Activated B cell treated with CpG ODN at 0.5 μM for 24 hours (primary cell): Measurements from ENCODE around the gene IL7R. TPM values are rescaled to one million over a fixed set of nuclear protein-coding genes. Genes with fewer than 3 reads are reported as not detected.
"Not testable (repeated sequence)": the region's sequence is repeated elsewhere in the genome, so short reads cannot be mapped to it uniquely, and the experiment has no call there.

Experiments used
- ATAC-seq: fragments of 200-7000 bp; cut with Tn5 transposase; one replicate; pipeline ENCODE4 v1.10.0; 2021; ENCODE audit warnings: low read depth, mild to moderate bottlenecking, moderate library complexity
- CTCF ChIA-PET: fragments of 350-600 bp; sonication (Branson Sonifier 250); formaldehyde crosslinking; loops from one replicate; lab custom pipeline; 2021; ENCODE audit warnings: antibody characterized with exemption; lab: Charles Lee
- POLR2A ChIA-PET: fragments of 350-600 bp; sonication (Branson Sonifier 250); formaldehyde crosslinking; loops from one replicate; lab custom pipeline; 2021; ENCODE audit warnings: antibody characterized with exemption; lab: Charles Lee
- DNase-seq: peaks from one replicate; pipeline ENCODE4 v3.0.0; 2022
- H3K27ac Mint-ChIP-seq: one replicate; pipeline ENCODE4 v1.8.0; 2020; ENCODE audit warnings: mixed read lengths
- H3K27me3 Mint-ChIP-seq: one replicate; pipeline ENCODE4 v1.8.0; 2021; ENCODE audit warnings: mixed read lengths
- H3K36me3 Mint-ChIP-seq: one replicate; pipeline ENCODE4 v1.8.0; 2021; ENCODE audit warnings: low read depth, mixed read lengths
- H3K4me1 Mint-ChIP-seq: one replicate; pipeline ENCODE4 v1.8.0; 2021; ENCODE audit warnings: mixed read lengths
- H3K4me3 Mint-ChIP-seq: one replicate; pipeline ENCODE4 v1.8.0; 2020; ENCODE audit warnings: mild to moderate bottlenecking, mixed read lengths
- H3K9me3 Mint-ChIP-seq: one replicate; pipeline ENCODE4 v1.8.0; 2020; ENCODE audit warnings: mixed read lengths
- intact Hi-C: fragments of 100-400 bp; cut with micrococcal nuclease; formaldehyde crosslinking; loops from one replicate; pipeline ENCODE4 v1.15.1; 2024
- total RNA-seq: library from RNA; stranded (reverse); gene quantifications from 2 replicates; pipeline ENCODE4 v1.2.3, GENCODE V29; 2022
- TF ChIP-seq, protein P1 (sequence below): fragments of 200-600 bp; IDR thresholded peaks from one replicate; pipeline ENCODE4 v1.8.0; 2022; ENCODE audit warnings: antibody characterized with exemption, mild to moderate bottlenecking

Gene IL7R
- total RNA-seq, 1 donor from 2014 or later: 3.0 TPM

DNA sequence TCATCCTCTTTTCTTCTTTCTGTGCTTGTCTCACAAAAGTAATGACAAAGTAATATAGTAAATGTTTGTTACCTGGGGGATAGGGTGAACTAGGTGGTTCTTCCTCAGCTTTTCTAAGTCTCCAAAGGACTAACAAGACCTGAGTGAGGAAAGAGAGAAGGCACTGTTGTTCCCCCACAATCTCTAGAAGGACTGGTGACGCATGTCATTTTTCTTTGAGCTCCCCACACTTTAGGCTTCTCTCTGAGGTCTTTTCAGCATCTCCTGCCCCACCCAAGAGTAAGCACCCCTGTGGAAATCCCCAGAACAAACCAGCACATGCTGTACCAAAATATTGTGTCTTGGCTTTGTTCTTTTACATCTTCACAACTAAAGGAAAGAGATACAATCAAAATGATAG is 2.4 kb upstream of the IL7R start:
- Mint-ChIP-seq H3K36me3 (no peaks in the 10 kb centered on the region), H3K9me3 (no peaks in the 10 kb centered on the region), H3K27me3 (peaks cover 4% of the 10 kb centered on the region), H3K4me3 (peak overlapping the region; percentile 7), H3K4me1 (peaks cover 34% of the 10 kb centered on the region), H3K27ac (peak overlapping the region; percentile 80)
- intact Hi-C loops: no loop called here
- POLR2A ChIA-PET: no interaction called here
- ATAC-seq (peak; percentile 35), DNase-seq (no peak)
- CTCF ChIA-PET: no interaction called here
- TF ChIP-seq, protein P1, sequence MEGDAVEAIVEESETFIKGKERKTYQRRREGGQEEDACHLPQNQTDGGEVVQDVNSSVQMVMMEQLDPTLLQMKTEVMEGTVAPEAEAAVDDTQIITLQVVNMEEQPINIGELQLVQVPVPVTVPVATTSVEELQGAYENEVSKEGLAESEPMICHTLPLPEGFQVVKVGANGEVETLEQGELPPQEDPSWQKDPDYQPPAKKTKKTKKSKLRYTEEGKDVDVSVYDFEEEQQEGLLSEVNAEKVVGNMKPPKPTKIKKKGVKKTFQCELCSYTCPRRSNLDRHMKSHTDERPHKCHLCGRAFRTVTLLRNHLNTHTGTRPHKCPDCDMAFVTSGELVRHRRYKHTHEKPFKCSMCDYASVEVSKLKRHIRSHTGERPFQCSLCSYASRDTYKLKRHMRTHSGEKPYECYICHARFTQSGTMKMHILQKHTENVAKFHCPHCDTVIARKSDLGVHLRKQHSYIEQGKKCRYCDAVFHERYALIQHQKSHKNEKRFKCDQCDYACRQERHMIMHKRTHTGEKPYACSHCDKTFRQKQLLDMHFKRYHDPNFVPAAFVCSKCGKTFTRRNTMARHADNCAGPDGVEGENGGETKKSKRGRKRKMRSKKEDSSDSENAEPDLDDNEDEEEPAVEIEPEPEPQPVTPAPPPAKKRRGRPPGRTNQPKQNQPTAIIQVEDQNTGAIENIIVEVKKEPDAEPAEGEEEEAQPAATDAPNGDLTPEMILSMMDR: no peak

DNA sequence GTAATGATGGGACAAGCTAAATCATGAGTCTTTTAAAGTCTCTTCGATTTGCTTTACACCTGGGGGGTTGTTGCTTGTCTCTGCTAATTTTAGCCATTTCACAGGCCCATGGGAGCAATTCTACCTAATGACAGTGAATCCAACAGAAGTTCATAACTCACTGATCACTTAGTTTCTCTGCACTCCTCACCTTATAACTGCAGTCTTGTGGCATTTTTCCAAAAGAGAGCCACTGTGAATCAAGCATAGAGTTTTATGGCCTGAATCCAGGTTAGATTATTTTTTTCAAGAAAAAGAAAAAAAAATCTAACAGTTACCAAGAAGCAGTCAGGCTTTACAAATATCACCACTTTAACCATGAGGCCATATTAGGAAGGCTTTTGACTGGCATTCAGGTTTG is 1.5 kb upstream of the IL7R start:
- ChIA-PET POLR2A (no interaction called here), CTCF (no interaction called here)
- Mint-ChIP-seq H3K9me3 (no peaks in the 10 kb centered on the region), H3K4me1 (peaks cover 34% of the 10 kb centered on the region), H3K27me3 (peaks cover 4% of the 10 kb centered on the region), H3K36me3 (no peaks in the 10 kb centered on the region), H3K27ac (no peak overlapping the region), H3K4me3 (no peak overlapping the region)
- TF ChIP-seq, protein P1: no peak
- intact Hi-C loops: no loop called here
- DNase-seq (no peak), ATAC-seq (no peak)

DNA sequence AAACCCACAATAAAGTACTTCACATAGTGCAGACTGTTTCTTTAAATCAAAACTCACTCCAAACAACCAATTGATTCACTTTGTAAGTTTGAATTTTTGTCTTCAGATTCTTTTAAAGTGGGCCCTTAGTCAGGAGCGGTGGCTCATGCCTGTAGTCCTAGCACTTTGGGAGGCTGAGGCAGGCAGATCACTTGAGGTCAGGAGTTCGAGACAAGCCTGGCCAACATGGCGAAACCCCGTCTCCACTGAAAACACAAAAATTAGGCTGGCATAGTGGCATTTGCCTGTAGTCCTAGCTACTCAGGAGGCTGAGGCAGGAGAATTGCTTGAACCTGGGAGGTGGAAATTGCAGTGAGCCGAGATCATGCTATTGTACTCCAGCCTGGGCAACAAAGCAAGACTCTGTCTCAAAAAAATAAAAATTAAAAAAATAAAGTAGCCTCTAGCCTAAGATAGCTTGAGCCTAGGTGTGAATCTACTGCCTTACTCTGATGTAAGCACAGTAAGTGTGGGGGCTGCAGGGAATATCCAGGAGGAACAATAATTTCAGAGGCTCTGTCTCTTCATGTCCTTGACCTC is 416 bp upstream of the IL7R start:
- DNase-seq, H3K4me3 Mint-ChIP-seq, CTCF ChIA-PET, intact Hi-C loops, H3K9me3 Mint-ChIP-seq, H3K27me3 Mint-ChIP-seq, ATAC-seq, POLR2A ChIA-PET, H3K36me3 Mint-ChIP-seq, H3K27ac Mint-ChIP-seq: not testable (repeated sequence)
- H3K4me1 Mint-ChIP-seq: peaks cover 34% of the 10 kb centered on the region

DNA sequence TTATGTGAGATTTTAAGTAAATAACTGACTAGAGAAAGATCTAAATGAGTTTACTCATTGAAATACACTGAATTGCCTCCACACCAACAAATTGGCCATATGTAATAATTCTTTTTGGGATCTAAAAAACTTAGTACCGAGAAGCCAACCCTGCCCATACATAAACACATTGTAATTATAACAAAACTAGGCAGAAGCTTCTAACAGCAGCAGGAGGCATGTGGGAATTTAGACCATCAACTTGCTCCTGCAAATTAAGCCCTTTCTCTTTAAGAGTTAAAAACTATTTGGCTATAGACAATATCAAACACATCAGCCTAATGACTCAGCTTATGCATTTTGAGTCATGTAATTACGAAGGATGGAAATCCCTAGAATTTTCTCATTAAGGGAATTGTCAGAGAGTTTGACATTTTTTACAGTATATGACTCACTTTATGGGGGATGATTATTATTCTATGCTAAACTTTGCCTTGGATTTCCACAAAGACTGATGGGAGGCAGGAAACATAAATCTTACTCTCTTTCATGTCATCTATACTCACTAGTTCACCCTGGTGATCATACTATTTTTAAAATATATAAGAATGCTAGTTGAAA is 1.0 kb downstream of the IL7R start:
- intact Hi-C loops: no loop called here
- ChIA-PET CTCF (no interaction called here), POLR2A (no interaction called here)
- DNase-seq (no peak), ATAC-seq (no peak)
- H3K4me3 Mint-ChIP-seq: peak overlapping the region; percentile 25
- peaks cover 4% of the 10 kb centered on the region for H3K27me3 Mint-ChIP-seq
- no peaks in the 10 kb centered on the region for H3K9me3 Mint-ChIP-seq
- H3K27ac Mint-ChIP-seq: no peak overlapping the region
- peaks cover 26% of the 10 kb centered on the region for H3K4me1 Mint-ChIP-seq
- TF ChIP-seq, protein P1: no peak
- H3K36me3 Mint-ChIP-seq: no peaks in the 10 kb centered on the region

DNA sequence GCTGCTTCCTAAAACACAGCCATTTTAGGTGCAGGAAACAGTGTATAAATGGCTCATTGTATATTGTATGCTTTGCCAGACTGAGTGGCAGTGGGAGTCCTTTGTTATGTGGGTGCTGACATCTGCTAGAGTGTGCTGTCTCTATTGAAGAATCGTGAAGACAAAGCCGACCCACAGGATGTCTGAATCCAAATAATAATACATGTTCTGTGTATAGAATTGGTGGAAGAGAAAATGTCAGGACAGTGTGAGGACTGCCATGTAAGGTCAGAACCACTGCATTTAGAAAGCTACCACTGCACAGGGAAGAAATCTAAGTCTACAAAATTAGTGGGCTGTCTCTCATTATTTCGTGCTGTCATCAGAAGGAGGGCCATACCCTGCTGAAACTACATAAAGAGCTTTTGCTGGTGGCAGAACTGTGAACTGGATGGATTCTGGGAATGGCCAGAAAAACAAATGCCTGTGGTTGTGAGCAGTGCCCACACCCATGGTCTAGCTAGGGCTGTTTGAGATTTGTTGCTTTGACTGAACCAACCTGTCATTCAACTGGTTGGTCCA is 2.5 kb downstream of the IL7R start:
- POLR2A ChIA-PET: no interaction called here
- no peaks in the 10 kb centered on the region for H3K36me3 Mint-ChIP-seq
- intact Hi-C loops: no loop called here

More for the DNA sequence above, 2.5 kb downstream of the IL7R start:
- DNase-seq (no peak), ATAC-seq (no peak)
- peaks cover 4% of the 10 kb centered on the region for H3K27me3 Mint-ChIP-seq
- TF ChIP-seq, protein P1: no peak
- H3K27ac Mint-ChIP-seq: no peak overlapping the region
- H3K9me3 Mint-ChIP-seq: no peaks in the 10 kb centered on the region
- CTCF ChIA-PET: interaction anchor here (0.6 kb wide), 1 partner anchor 1258 kb away, joined by 3 read pairs; no protein-coding TSS in a partner anchor
- no peak overlapping the region for H3K4me3 Mint-ChIP-seq
- H3K4me1 Mint-ChIP-seq: peaks cover 16% of the 10 kb centered on the region
